ENCODE data around the gene MBOAT1.
"Not testable (repeated sequence)": the region's sequence is repeated elsewhere in the genome, so short reads cannot be mapped to it uniquely, and the experiment has no call there.

MBOAT1 gene

GRCh38 chr6:20169119-20169557 lies 43.1 kb downstream of the MBOAT1 start:
- no peak for DNase-seq

- DNase-seq: no peak
Measured at GRCh38 chr6:20168690-20169089, 43.6 kb downstream of the MBOAT1 start.

GRCh38 chr6:20167601-20168000 lies 44.7 kb downstream of the MBOAT1 start:
- DNase-seq: no peak

- no peak for DNase-seq
Measured at GRCh38 chr6:20166210-20166609, 46.1 kb downstream of the MBOAT1 start.

GRCh38 chr6:20162515-20162914 lies 49.8 kb downstream of the MBOAT1 start:
- DNase-seq: no peak

- DNase-seq: no peak
Measured at GRCh38 chr6:20160541-20161283, 51.6 kb downstream of the MBOAT1 start.

- DNase-seq: no peak
Measured at GRCh38 chr6:20159781-20160540, 52.3 kb downstream of the MBOAT1 start.

GRCh38 chr6:20159098-20159497 lies 53.2 kb downstream of the MBOAT1 start:
- no peak for DNase-seq

- DNase-seq: no peak
Measured at GRCh38 chr6:20158676-20159075, 53.6 kb downstream of the MBOAT1 start.

GRCh38 chr6:20156824-20157223 lies 55.4 kb downstream of the MBOAT1 start:
- no peak for DNase-seq

- no peak for DNase-seq
Measured at GRCh38 chr6:20154753-20155152, 57.5 kb downstream of the MBOAT1 start.

GRCh38 chr6:20153194-20153593 lies 59.1 kb downstream of the MBOAT1 start:
- no peak for DNase-seq

- DNase-seq: no peak
Measured at GRCh38 chr6:20148433-20148832, 63.8 kb downstream of the MBOAT1 start.

GRCh38 chr6:20147469-20147868 lies 64.8 kb downstream of the MBOAT1 start:
- no peak for DNase-seq

- DNase-seq: not testable (repeated sequence)
Measured at GRCh38 chr6:20146831-20147230, 65.4 kb downstream of the MBOAT1 start.

GRCh38 chr6:20146291-20146690 lies 66.0 kb downstream of the MBOAT1 start:
- no peak for DNase-seq

- no peak for DNase-seq
Measured at GRCh38 chr6:20142866-20143265, 69.4 kb downstream of the MBOAT1 start.

GRCh38 chr6:20141931-20142330 lies 70.3 kb downstream of the MBOAT1 start:
- DNase-seq: no peak

- not testable (repeated sequence) for DNase-seq
Measured at GRCh38 chr6:20139127-20139963, 72.9 kb downstream of the MBOAT1 start.

GRCh38 chr6:20137837-20138236 lies 74.4 kb downstream of the MBOAT1 start:
- no peak for DNase-seq

- DNase-seq: no peak
Measured at GRCh38 chr6:20137240-20137639, 75.0 kb downstream of the MBOAT1 start.

- no peak for DNase-seq
Measured at GRCh38 chr6:20135677-20136268, 76.5 kb downstream of the MBOAT1 start.

- DNase-seq: no peak
Measured at GRCh38 chr6:20134613-20135012, 77.7 kb downstream of the MBOAT1 start.
